Liver (tissue), 9 donors: ENCODE data around the gene RIN1. TPM values are rescaled to one million over a fixed set of nuclear protein-coding genes. Genes with fewer than 3 reads are reported as not detected.

Source experiments
- DNase-seq: peaks from one replicate; pipeline ENCODE4 v3.0.0-alpha.2; 2017; ENCODE audit warnings: low spot score
- H3K27ac ChIP-seq, 2 donors: one replicate each; pipeline ENCODE4 v1.7.0; 2013; ENCODE audit warnings: inconsistent platforms in 2 of 2, low read length in 2 of 2, control low read depth in 1 of 2, low read depth in 1 of 2, mild to moderate bottlenecking in 1 of 2
- H3K27me3 ChIP-seq, 4 donors: one replicate each; pipeline versions ENCODE4 v1.6.1 to v1.7.0; 2013; ENCODE audit warnings: low read length in 3 of 4, inconsistent platforms in 1 of 4, mild to moderate bottlenecking in 1 of 4, moderate library complexity in 1 of 4; ENCODE audit not compliant: control insufficient read depth in 4 of 4, insufficient read depth in 4 of 4
- H3K36me3 ChIP-seq, 4 donors: one replicate each; pipeline versions ENCODE4 v1.6.1 to v1.7.0; 2013; ENCODE audit warnings: low read length in 3 of 4, mild to moderate bottlenecking in 3 of 4, low read depth in 1 of 4, moderate library complexity in 1 of 4; ENCODE audit not compliant: control insufficient read depth in 4 of 4, insufficient read depth in 3 of 4
- H3K4me1 ChIP-seq, 4 donors: one replicate each; pipeline versions ENCODE4 v1.6.1 to v1.7.0; 2013; ENCODE audit warnings: low read length in 3 of 4, mild to moderate bottlenecking in 3 of 4, moderate library complexity in 1 of 4; ENCODE audit not compliant: control insufficient read depth in 4 of 4, insufficient read depth in 4 of 4
- H3K4me3 ChIP-seq, 3 donors: one replicate each; pipeline versions ENCODE4 v1.6.1 to v1.7.0; 2013; ENCODE audit warnings: low read length in 3 of 3, control low read depth in 1 of 3, low read depth in 1 of 3, mild to moderate bottlenecking in 1 of 3
- H3K9ac ChIP-seq, 2 donors: one replicate each; pipeline ENCODE4 v1.7.0; 2013; ENCODE audit warnings: low read length in 2 of 2, mild to moderate bottlenecking in 2 of 2, moderate library complexity in 2 of 2, control low read depth in 1 of 2, low read depth in 1 of 2
- H3K9me3 ChIP-seq, 4 donors: one replicate each; pipeline versions ENCODE4 v1.6.1 to v1.7.0; 2013; ENCODE audit warnings: low read length in 3 of 4; ENCODE audit not compliant: control insufficient read depth in 4 of 4
- ATF3 ChIP-seq: IDR thresholded peaks from 2 replicates; pipeline ENCODE4 v1.6.1; 2016; ENCODE audit warnings: antibody characterized with exemption
- CTCF ChIP-seq: fragments of 150-350 bp; IDR thresholded peaks from 2 replicates; pipeline ENCODE4 v1.5.1; 2017; ENCODE audit warnings: improper control_type of control experiment, low read depth, low read length; ENCODE audit not compliant: missing input control
- GABPA ChIP-seq, 2 donors: IDR thresholded peaks in 1 of 2; conservative IDR thresholded peaks in 1 of 2; 2 replicates each; pipeline ENCODE4 v1.6.1; 2016; ENCODE audit warnings: antibody characterized with exemption in 2 of 2, mild to moderate bottlenecking in 1 of 2, moderate library complexity in 1 of 2
- HNF4A ChIP-seq, 2 donors: conservative IDR thresholded peaks; 2 replicates each; pipeline ENCODE4 v1.6.1; 2016; ENCODE audit warnings: antibody characterized with exemption in 2 of 2, mild to moderate bottlenecking in 2 of 2
- HNF4G ChIP-seq: IDR thresholded peaks from 2 replicates; pipeline ENCODE4 v1.6.1; 2016; ENCODE audit warnings: antibody characterized with exemption
- JUND ChIP-seq, 2 donors: IDR thresholded peaks; 2 replicates each; pipeline ENCODE4 v1.6.1; 2016; ENCODE audit warnings: antibody characterized with exemption in 2 of 2
- REST ChIP-seq: IDR thresholded peaks from 2 replicates; pipeline ENCODE4 v1.6.1; 2016; ENCODE audit warnings: antibody characterized with exemption, mild to moderate bottlenecking
- SP1 ChIP-seq: IDR thresholded peaks from 2 replicates; pipeline ENCODE4 v1.6.1; 2018; ENCODE audit warnings: antibody characterized with exemption, mild to moderate bottlenecking
- TAF1 ChIP-seq: conservative IDR thresholded peaks from 2 replicates; pipeline ENCODE4 v1.6.1; 2016; ENCODE audit warnings: antibody characterized with exemption, mild to moderate bottlenecking
- ZBTB33 ChIP-seq: IDR thresholded peaks from 2 replicates; pipeline ENCODE4 v1.6.1; 2016; ENCODE audit warnings: antibody characterized with exemption
- WGBS: extraction: QIAGEN DNeasy Blood & Tissue Kit; methylation state at CpG from one replicate; pipeline ENCODE4 v1.1.7; 2013; 5-methylcytosine and 5-hydroxymethylcytosine counted together
- polyA plus RNA-seq, 2 donors: library from polyadenylated mRNA; stranded (reverse) in 1 of 2; unstranded in 1 of 2; fragments of 200-250 nt in 1 of 2; fragments of >200 nt in 1 of 2; fragmentation: Nextera tagmentation in 1 of 2; extraction: Ambion mirVana in 1 of 2; gene quantifications; one replicate each; pipeline versions ENCODE4 v1.2.1 to v1.2.3, GENCODE V29; 2013 to 2015
- total RNA-seq, 2 donors: library from RNA; depleted of rRNA; stranded (reverse); fragments of >200 nt; gene quantifications; one replicate each; pipeline ENCODE4 v1.2.3, GENCODE V29; 2014
- donor health status: healthy.
- donor health status: healthy.
- donor health status: healthy.
- donor health status: healthy.
- donor health status: healthy.

Gene RIN1
- total and polyA plus RNA-seq, 4 donors: 0.11 to 1.1 (median 0.53) TPM

- Histone ChIP-seq H3K9ac (no peak overlapping the region), H3K9me3 (no peaks in the 10 kb centered on the region), H3K27me3 (no peaks in the 10 kb centered on the region), H3K4me1 (peaks cover 5 to 32% (median 27%) of the 10 kb centered on the region in 4 donors), H3K36me3 (peaks cover 12 to 35% (median 20%) of the 10 kb centered on the region in 4 donors), H3K27ac (no peak overlapping the region), H3K4me3 (no peak overlapping the region)
- WGBS: 96% methylated on average over 28 of the region's 28 CpGs
- TF ChIP-seq TAF1 (no peak), REST (no peak), CTCF (no peak), ATF3 (no peak), HNF4G (no peak), HNF4A (conservative IDR thresholded peaks at IDR 0.05) (no peak), SP1 (no peak)
- no peak for DNase-seq
Observed at GRCh38 chr11:66340596-66341501, 4.6 kb upstream of the RIN1 start.

- peaks cover 12 to 35% (median 20%) of the 10 kb centered on the region in 4 donors for H3K36me3 ChIP-seq
- TF ChIP-seq ZBTB33 (no peak), JUND (IDR thresholded peaks at IDR 0.05) (no peak), GABPA (IDR thresholded peaks at IDR 0.05 in 1 of 2, conservative IDR thresholded peaks at IDR 0.05 in 1 of 2) (no peak)
- no peak overlapping the region for H3K9ac ChIP-seq
- H3K27me3 ChIP-seq: no peaks in the 10 kb centered on the region
- no peaks in the 10 kb centered on the region for H3K9me3 ChIP-seq
- H3K27ac ChIP-seq: no peak overlapping the region
- 82% methylated on average over 14 of the region's 14 CpGs for WGBS
- DNase-seq: no peak
- peaks cover 5 to 29% (median 20%) of the 10 kb centered on the region in 4 donors for H3K4me1 ChIP-seq
- H3K4me3 ChIP-seq: no peak overlapping the region
Observed at GRCh38 chr11:66339686-66340483, 3.7 kb upstream of the RIN1 start.
